ENCODE data around the gene SLC24A3. TPM values are rescaled to one million over a fixed set of nuclear protein-coding genes. Genes with fewer than 3 reads are reported as not detected.
A peak's percentile ranks its signal among the peaks of the same experiment; 100 is the strongest.

Gene SLC24A3
- total RNA-seq, 4 donors from 2014 or later: 12.9 to 49.8 (median 27.6) TPM

GRCh38 chr20:19285436-19285835 lies 73.0 kb downstream of the SLC24A3 start:
- no peaks in the 10 kb centered on the region for H3K27me3 ChIP-seq
- H3K4me3 ChIP-seq: no peak overlapping the region
- H3K4me1 ChIP-seq: peaks cover 2 to 12% of the 10 kb centered on the region in 2 donors
- no peaks in the 10 kb centered on the region for H3K36me3 ChIP-seq
- TF ChIP-seq CTCF (IDR thresholded peaks at IDR 0.05) (no peak), POLR2A (IDR thresholded peaks at IDR 0.05) (no peak)
- no peak for DNase-seq
- H3K9me3 ChIP-seq: no peaks in the 10 kb centered on the region
- peak overlapping the region; percentile 73 to 79 for H3K27ac ChIP-seq
- intact Hi-C loops (cut with DNase I; ENCODE audit: low total_unique reads): no loop called here

- no peak for DNase-seq
- Histone ChIP-seq H3K36me3 (no peaks in the 10 kb centered on the region), H3K4me3 (no peak overlapping the region), H3K4me1 (peaks cover 11 to 12% of the 10 kb centered on the region in 2 donors), H3K9me3 (no peaks in the 10 kb centered on the region), H3K27me3 (no peaks in the 10 kb centered on the region), H3K27ac (peak overlapping the region; percentile 43 to 48)
- intact Hi-C loops (cut with DNase I; ENCODE audit: low total_unique reads): no loop called here
- TF ChIP-seq CTCF (IDR thresholded peaks at IDR 0.05): no peak
Measured at GRCh38 chr20:19288061-19288460, 75.6 kb downstream of the SLC24A3 start.

GRCh38 chr20:19288636-19289035 lies 76.2 kb downstream of the SLC24A3 start:
- H3K36me3 ChIP-seq: no peaks in the 10 kb centered on the region
- no peaks in the 10 kb centered on the region for H3K9me3 ChIP-seq
- peak overlapping the region; percentile 43 to 48 for H3K27ac ChIP-seq
- TF ChIP-seq POLR2A (IDR thresholded peaks at IDR 0.05) (no peak), CTCF (IDR thresholded peaks at IDR 0.05) (no peak)
- no peak overlapping the region for H3K4me3 ChIP-seq
- peaks cover 9 to 11% of the 10 kb centered on the region in 2 donors for H3K4me1 ChIP-seq
- DNase-seq: no peak
- no peaks in the 10 kb centered on the region for H3K27me3 ChIP-seq
- intact Hi-C loops (cut with DNase I; ENCODE audit: low total_unique reads): no loop called here

GRCh38 chr20:19289451-19289850 lies 77.0 kb downstream of the SLC24A3 start:
- intact Hi-C loops (cut with DNase I; ENCODE audit: low total_unique reads): no loop called here
- H3K27ac ChIP-seq: no peak overlapping the region
- H3K4me1 ChIP-seq: peaks cover under 1 to 11% of the 10 kb centered on the region in 2 donors
- no peaks in the 10 kb centered on the region for H3K9me3 ChIP-seq
- no peak for TF ChIP-seq POLR2A (IDR thresholded peaks at IDR 0.05)
- no peak for TF ChIP-seq CTCF (IDR thresholded peaks at IDR 0.05)
- no peaks in the 10 kb centered on the region for H3K27me3 ChIP-seq
- H3K4me3 ChIP-seq: no peak overlapping the region
- DNase-seq: no peak
- H3K36me3 ChIP-seq: no peaks in the 10 kb centered on the region

- H3K9me3 ChIP-seq: no peaks in the 10 kb centered on the region
- TF ChIP-seq CTCF (IDR thresholded peaks at IDR 0.05): no peak
- no peak for TF ChIP-seq POLR2A (IDR thresholded peaks at IDR 0.05)
- DNase-seq: peak in 1 of 2 donors; percentile 50
- no peaks in the 10 kb centered on the region for H3K36me3 ChIP-seq
- peak overlapping the region; percentile 46 to 75 for H3K27ac ChIP-seq
- intact Hi-C loops (cut with DNase I; ENCODE audit: low total_unique reads): no loop called here
- peaks cover 0 to 11% of the 10 kb centered on the region in 2 donors for H3K4me1 ChIP-seq
- no peaks in the 10 kb centered on the region for H3K27me3 ChIP-seq
- H3K4me3 ChIP-seq: no peak overlapping the region
Measured at GRCh38 chr20:19291024-19291817, 78.8 kb downstream of the SLC24A3 start.
